ENCODE measurements around the gene GRB7. TPM values are rescaled to one million over a fixed set of nuclear protein-coding genes. Genes with fewer than 3 reads are reported as not detected.

Gene GRB7
- total RNA-seq, 1 donor from 2014 or later, result 31.8 TPM

DNA sequence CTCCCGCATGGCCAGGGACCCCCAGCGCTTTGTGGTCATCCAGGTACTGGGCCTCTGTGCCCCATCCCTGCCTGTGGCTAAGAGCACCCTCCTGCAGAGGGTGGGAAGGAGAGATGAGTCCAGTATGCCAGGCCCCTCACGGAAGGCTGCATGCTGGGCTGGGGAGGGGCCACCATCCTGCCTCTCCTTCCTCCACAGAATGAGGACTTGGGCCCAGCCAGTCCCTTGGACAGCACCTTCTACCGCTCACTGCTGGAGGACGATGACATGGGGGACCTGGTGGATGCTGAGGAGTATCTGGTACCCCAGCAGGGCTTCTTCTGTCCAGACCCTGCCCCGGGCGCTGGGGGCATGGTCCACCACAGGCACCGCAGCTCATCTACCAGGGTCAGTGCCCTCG, 11.1 kb upstream of the GRB7 start:
- Mint-ChIP-seq H3K27ac (peak overlapping the region; percentile 48), H3K27me3 (no peaks in the 10 kb centered on the region), H3K4me3 (no peak overlapping the region), H3K36me3 (peaks cover 8% of the 10 kb centered on the region), H3K9me3 (no peaks in the 10 kb centered on the region), H3K4me1 (ENCODE audit: unreplicated experiment) (no peaks in the 10 kb centered on the region)
- TF ChIP-seq, protein P1, sequence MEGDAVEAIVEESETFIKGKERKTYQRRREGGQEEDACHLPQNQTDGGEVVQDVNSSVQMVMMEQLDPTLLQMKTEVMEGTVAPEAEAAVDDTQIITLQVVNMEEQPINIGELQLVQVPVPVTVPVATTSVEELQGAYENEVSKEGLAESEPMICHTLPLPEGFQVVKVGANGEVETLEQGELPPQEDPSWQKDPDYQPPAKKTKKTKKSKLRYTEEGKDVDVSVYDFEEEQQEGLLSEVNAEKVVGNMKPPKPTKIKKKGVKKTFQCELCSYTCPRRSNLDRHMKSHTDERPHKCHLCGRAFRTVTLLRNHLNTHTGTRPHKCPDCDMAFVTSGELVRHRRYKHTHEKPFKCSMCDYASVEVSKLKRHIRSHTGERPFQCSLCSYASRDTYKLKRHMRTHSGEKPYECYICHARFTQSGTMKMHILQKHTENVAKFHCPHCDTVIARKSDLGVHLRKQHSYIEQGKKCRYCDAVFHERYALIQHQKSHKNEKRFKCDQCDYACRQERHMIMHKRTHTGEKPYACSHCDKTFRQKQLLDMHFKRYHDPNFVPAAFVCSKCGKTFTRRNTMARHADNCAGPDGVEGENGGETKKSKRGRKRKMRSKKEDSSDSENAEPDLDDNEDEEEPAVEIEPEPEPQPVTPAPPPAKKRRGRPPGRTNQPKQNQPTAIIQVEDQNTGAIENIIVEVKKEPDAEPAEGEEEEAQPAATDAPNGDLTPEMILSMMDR (conservative IDR thresholded peaks at IDR 0.05), result no peak
- no peak for DNase-seq (ENCODE audit: extremely low spot score, unreplicated experiment)

DNA sequence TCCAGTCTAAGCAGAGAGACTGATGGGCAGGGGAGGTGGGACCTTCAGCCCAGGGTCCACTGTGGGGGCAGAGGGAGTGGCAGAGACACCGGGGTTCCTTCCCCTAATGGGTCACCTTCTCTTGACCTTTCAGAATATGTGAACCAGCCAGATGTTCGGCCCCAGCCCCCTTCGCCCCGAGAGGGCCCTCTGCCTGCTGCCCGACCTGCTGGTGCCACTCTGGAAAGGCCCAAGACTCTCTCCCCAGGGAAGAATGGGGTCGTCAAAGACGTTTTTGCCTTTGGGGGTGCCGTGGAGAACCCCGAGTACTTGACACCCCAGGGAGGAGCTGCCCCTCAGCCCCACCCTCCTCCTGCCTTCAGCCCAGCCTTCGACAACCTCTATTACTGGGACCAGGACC, 10.2 kb upstream of the GRB7 start:
- Mint-ChIP-seq H3K27me3 (no peaks in the 10 kb centered on the region), H3K4me3 (no peak overlapping the region), H3K4me1 (ENCODE audit: unreplicated experiment) (no peaks in the 10 kb centered on the region), H3K27ac (no peak overlapping the region), H3K9me3 (no peaks in the 10 kb centered on the region), H3K36me3 (peaks cover 8% of the 10 kb centered on the region)
- DNase-seq (ENCODE audit: extremely low spot score, unreplicated experiment), result no peak
- TF ChIP-seq, protein P1 (conservative IDR thresholded peaks at IDR 0.05), result no peak

DNA sequence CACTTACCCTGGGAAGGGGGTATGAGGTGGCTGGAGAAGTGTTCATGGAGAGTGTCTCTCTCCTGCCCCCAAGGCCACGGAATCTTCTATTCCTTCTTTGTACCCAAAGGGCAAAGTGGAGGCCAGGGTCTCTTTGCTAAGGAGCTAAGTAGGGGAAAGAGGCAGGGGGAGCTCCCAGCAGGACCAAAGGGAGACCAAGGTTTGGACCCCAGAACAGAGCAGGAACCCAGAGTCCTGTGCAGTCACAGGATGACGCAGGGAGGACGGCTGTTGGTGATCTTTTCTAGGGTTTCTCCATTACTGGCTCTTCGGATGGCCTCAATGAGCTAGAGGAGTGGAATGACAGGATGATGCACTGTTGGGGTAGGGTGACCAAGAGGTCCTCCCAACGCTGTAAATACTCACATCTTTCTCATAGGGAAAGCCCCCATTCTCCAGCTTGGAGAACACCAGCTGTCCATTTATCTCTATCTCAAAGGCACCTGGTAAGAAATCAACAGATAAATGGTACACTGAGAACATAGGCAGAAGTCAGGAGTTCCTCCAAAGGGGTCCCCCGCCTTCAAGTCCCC, 8.4 kb upstream of the GRB7 start:
- H3K27ac Mint-ChIP-seq, result peak overlapping the region; percentile 97
- H3K4me3 Mint-ChIP-seq, result peak overlapping the region; percentile 90
- no peaks in the 10 kb centered on the region for H3K9me3 Mint-ChIP-seq
- no peaks in the 10 kb centered on the region for H3K4me1 Mint-ChIP-seq (ENCODE audit: unreplicated experiment)
- no peaks in the 10 kb centered on the region for H3K27me3 Mint-ChIP-seq
- TF ChIP-seq, protein P1 (conservative IDR thresholded peaks at IDR 0.05), result no peak
- DNase-seq (ENCODE audit: extremely low spot score, unreplicated experiment), result no peak
- H3K36me3 Mint-ChIP-seq, result peaks cover 8% of the 10 kb centered on the region

DNA sequence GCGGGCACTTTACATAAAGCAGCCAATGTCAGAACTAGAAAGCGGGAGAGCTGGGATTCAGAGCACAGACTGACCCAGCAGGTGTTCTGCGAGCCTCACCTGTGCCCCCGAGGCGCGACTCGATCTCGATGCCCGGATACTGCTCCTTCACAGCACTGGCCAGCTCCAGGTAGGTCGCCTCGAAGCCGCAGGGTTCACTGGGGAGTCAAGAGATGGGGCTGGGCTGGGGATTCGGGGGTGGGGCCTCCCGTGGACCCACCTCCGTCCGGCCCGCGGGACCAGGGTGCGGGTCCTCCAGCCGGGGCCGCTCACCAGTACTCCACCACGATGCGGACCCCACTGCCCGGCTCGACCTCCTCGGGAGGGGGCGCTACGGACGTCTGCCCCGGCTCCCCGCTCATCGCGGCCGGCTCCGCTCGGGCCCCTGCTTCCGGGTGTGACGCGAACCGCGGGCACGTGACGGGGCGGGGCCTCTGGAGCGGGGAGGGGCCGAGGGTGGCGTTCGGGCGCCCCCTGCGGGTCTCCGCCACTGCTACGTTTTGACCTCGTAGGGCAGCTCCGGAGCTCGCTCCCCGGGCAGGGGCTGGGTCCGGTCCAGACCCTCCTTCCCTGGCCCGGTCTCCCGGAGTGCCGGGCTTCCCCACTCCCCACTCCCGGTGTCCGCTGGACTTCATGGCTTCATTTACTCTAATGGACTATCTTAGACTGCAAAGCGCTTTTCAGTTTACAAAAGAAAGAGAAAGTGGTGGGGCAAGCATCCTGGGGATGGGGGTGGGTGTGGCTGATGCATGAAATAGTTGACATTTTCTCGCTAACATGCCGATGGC, 7.4 kb upstream of the GRB7 start, which contains the start of gene MIEN1:
Gene MIEN1, minus strand, starts transcription at position 438 of the 827 bp plus-strand sequence. Its CDS starts 37 bp downstream, at position 401.
- no peaks in the 10 kb centered on the region for H3K9me3 Mint-ChIP-seq
- TF ChIP-seq, protein P1 (conservative IDR thresholded peaks at IDR 0.05), result peak; percentile 94
- peaks cover 8% of the 10 kb centered on the region for H3K36me3 Mint-ChIP-seq
- H3K4me3 Mint-ChIP-seq, result peak within 1 kb of the TSS; percentile 90
- no peaks in the 10 kb centered on the region for H3K4me1 Mint-ChIP-seq (ENCODE audit: unreplicated experiment)
- peak; percentile 97 for DNase-seq (ENCODE audit: extremely low spot score, unreplicated experiment)
- peak within 1 kb of the TSS; percentile 97 for H3K27ac Mint-ChIP-seq
- no peaks in the 10 kb centered on the region for H3K27me3 Mint-ChIP-seq

DNA sequence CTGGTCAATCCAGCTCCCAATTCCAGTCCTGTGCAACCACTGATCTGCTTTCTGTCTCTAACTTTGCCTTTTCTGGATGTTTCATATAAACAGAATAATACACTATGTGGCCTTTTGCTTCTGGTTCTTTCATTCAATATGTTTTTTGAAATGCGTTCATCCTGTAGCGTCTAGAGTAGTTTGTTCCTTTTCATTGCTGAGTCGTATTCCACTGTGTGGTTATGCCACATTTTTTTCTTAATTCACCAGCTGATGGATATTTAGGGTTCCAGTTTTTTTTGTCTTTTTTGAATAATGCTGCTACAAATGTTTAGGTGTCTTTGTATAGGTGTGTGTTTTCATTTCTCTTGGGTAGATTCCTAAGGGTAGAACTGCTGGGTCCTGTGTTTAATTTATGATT, 5.2 kb upstream of the GRB7 start:
- H3K36me3 Mint-ChIP-seq, result peaks cover 4% of the 10 kb centered on the region
- peak overlapping the region; percentile 51 for H3K4me3 Mint-ChIP-seq
- peaks cover 12% of the 10 kb centered on the region for H3K4me1 Mint-ChIP-seq (ENCODE audit: unreplicated experiment)
- TF ChIP-seq, protein P1 (conservative IDR thresholded peaks at IDR 0.05), result no peak
- DNase-seq (ENCODE audit: extremely low spot score, unreplicated experiment), result no peak
- peaks cover 17% of the 10 kb centered on the region for H3K27me3 Mint-ChIP-seq
- H3K27ac Mint-ChIP-seq, result peak overlapping the region; percentile 85
- H3K9me3 Mint-ChIP-seq, result no peaks in the 10 kb centered on the region

All from type B pancreatic cell (in vitro differentiated cells).